H1 (cell line): ENCODE measurements around the gene PAQR4. TPM values are rescaled to one million over a fixed set of nuclear protein-coding genes. Genes with fewer than 3 reads are reported as not detected.
A peak's percentile ranks its signal among the peaks of the same experiment; 100 is the strongest.

Experiments used
- CTCF ChIA-PET: fragments of 300-600 bp; sonication (Branson Sonifier 250); formaldehyde crosslinking; loops from one replicate; lab custom pipeline; 2021; ENCODE audit not compliant: partially characterized antibody; lab: Charles Lee
- POLR2A ChIA-PET: fragments of 300-600 bp; sonication (Branson Sonifier 250); formaldehyde crosslinking; loops from one replicate; lab custom pipeline; 2021; ENCODE audit warnings: inconsistent platforms; ENCODE audit not compliant: partially characterized antibody; lab: Charles Lee
- DNase-seq, 2 experiments: peaks; one replicate each; pipeline versions ENCODE4 v3.0.0 to v3.0.0-alpha.2; 2010 to 2022; ENCODE audit warnings: low spot score in 2 of 2, low read depth in 1 of 2, mixed read lengths in 1 of 2
- FAIRE-seq: peaks from 2 replicates; lab custom pipeline; 2011; peaks lifted over from hg19 to GRCh38; lab: Jason Lieb, UNC
- H2AFZ ChIP-seq: 2 replicates; pipeline ENCODE4 v1.8.1; 2012; ENCODE audit warnings: low read length, inconsistent platforms
- H2AK5ac ChIP-seq: 2 replicates; pipeline ENCODE4 v1.6.1; 2013; ENCODE audit warnings: low read depth, low read length
- H2BK120ac ChIP-seq: replicated peaks from 2 replicates; pipeline ENCODE3; 2013; ENCODE audit warnings: low read depth, low read length, inconsistent platforms
- H2BK12ac ChIP-seq: 2 replicates; pipeline ENCODE4 v1.6.1; 2013; ENCODE audit warnings: low read depth, low read length
- H2BK15ac ChIP-seq: 2 replicates; pipeline ENCODE4 v1.6.1; 2013; ENCODE audit warnings: low read length
- H2BK20ac ChIP-seq: 2 replicates; pipeline ENCODE4 v1.6.1; 2013; ENCODE audit warnings: low read length
- H2BK5ac ChIP-seq: 2 replicates; pipeline ENCODE4 v1.6.1; 2013; ENCODE audit warnings: low read depth, low read length
- H3K14ac ChIP-seq: 2 replicates; pipeline ENCODE4 v1.6.1; 2013; ENCODE audit warnings: inconsistent platforms; ENCODE audit not compliant: insufficient read length
- H3K18ac ChIP-seq: 2 replicates; pipeline ENCODE4 v1.6.1; 2013; ENCODE audit warnings: low read length; ENCODE audit errors: extremely low read depth
- H3K23ac ChIP-seq: 2 replicates; pipeline ENCODE4 v1.6.1; 2013; ENCODE audit warnings: inconsistent platforms; ENCODE audit not compliant: insufficient read length
- H3K23me2 ChIP-seq: 2 replicates; pipeline ENCODE4 v1.6.1; 2013; ENCODE audit warnings: low read depth, low read length
- H3K27ac ChIP-seq: 2 replicates; pipeline ENCODE4 v1.6.1; 2011; ENCODE audit warnings: low read depth, low read length, inconsistent platforms
- H3K27me3 ChIP-seq, 4 experiments: replicated peaks in 1 of 4; 1 replicate in 1 of 4; 2 replicates in 3 of 4; pipeline versions ENCODE4 v1.6.1 to v1.8.1; 2011 to 2013; ENCODE audit warnings: low read length in 3 of 4, mild to moderate bottlenecking in 3 of 4, inconsistent platforms in 2 of 4, mixed read lengths in 2 of 4, moderate library complexity in 1 of 4; ENCODE audit not compliant: control insufficient read depth in 3 of 4, insufficient read depth in 3 of 4; ENCODE audit errors: extremely low read depth in 1 of 4
- H3K36me3 ChIP-seq, 4 experiments: 2 replicates each; pipeline versions ENCODE4 v1.6.1 to v1.8.1; 2011 to 2013; ENCODE audit warnings: mild to moderate bottlenecking in 4 of 4, low read length in 3 of 4, moderate library complexity in 2 of 4, control low read depth in 1 of 4, inconsistent platforms in 1 of 4; ENCODE audit not compliant: insufficient read depth in 4 of 4, control insufficient read depth in 2 of 4
- H3K4ac ChIP-seq: replicated peaks from 2 replicates; pipeline ENCODE3; 2013; ENCODE audit warnings: low read length, low read depth, mixed read lengths, inconsistent platforms; ENCODE audit not compliant: insufficient read length
- H3K4me1 ChIP-seq, 4 experiments: replicated peaks in 1 of 4; 1 replicate in 1 of 4; 2 replicates in 3 of 4; pipeline versions ENCODE4 v1.6.1 to v1.8.1; 2011 to 2013; ENCODE audit warnings: low read length in 3 of 4, inconsistent platforms in 2 of 4, mixed read lengths in 1 of 4; ENCODE audit not compliant: insufficient read depth in 4 of 4, control insufficient read depth in 3 of 4
- H3K4me2 ChIP-seq, 2 experiments: 2 replicates each; pipeline versions ENCODE4 v1.6.1 to v1.8.1; 2011 to 2013; ENCODE audit warnings: low read depth in 2 of 2, low read length in 2 of 2, control low read depth in 1 of 2, inconsistent platforms in 1 of 2, mild to moderate bottlenecking in 1 of 2; ENCODE audit not compliant: insufficient read depth in 1 of 2
- H3K4me3 ChIP-seq, 4 experiments: fragments of 200-600, 300-600 bp in 1 of 4; sonication (generic), shearing (Covaris generic), sonication (Bioruptor Twin) in 1 of 4; 2 replicates each; pipeline versions ENCODE4 v1.5.1 to v1.8.1; 2011 to 2016; ENCODE audit warnings: low read length in 4 of 4, low read depth in 3 of 4, control low read depth in 2 of 4, inconsistent platforms in 2 of 4, mild to moderate bottlenecking in 2 of 4, mixed read lengths in 1 of 4, moderate library complexity in 1 of 4; ENCODE audit not compliant: insufficient read depth in 2 of 4; ENCODE audit errors: extremely low read depth in 1 of 4
- H3K56ac ChIP-seq: replicated peaks from 2 replicates; pipeline ENCODE3; 2013; ENCODE audit warnings: low read depth, mild to moderate bottlenecking, mixed read lengths, low read length, inconsistent platforms; ENCODE audit not compliant: insufficient read length
- H3K79me1 ChIP-seq: 2 replicates; pipeline ENCODE4 v1.6.1; 2013; ENCODE audit warnings: low read depth, low read length, control low read depth
- H3K79me2 ChIP-seq, 2 experiments: 2 replicates each; pipeline versions ENCODE4 v1.6.1 to v1.8.1; 2012 to 2013; ENCODE audit warnings: low read length in 2 of 2, mild to moderate bottlenecking in 2 of 2, inconsistent platforms in 1 of 2; ENCODE audit not compliant: insufficient read depth in 2 of 2, control insufficient read depth in 1 of 2
- H3K9ac ChIP-seq, 4 experiments: replicated peaks in 1 of 4; 1 replicate in 1 of 4; 2 replicates in 3 of 4; pipeline versions ENCODE4 v1.6.1 to v1.8.1; 2011 to 2013; ENCODE audit warnings: low read depth in 3 of 4, low read length in 3 of 4, control low read depth in 2 of 4, mild to moderate bottlenecking in 2 of 4, moderate library complexity in 2 of 4, inconsistent platforms in 1 of 4; ENCODE audit errors: extremely low read depth in 1 of 4
- H3K9me3 ChIP-seq, 2 experiments: 2 replicates each; pipeline versions ENCODE4 v1.6.1 to v1.8.1; 2012 to 2013; ENCODE audit warnings: mild to moderate bottlenecking in 2 of 2, moderate library complexity in 2 of 2, control low read depth in 1 of 2, inconsistent platforms in 1 of 2, low read depth in 1 of 2, low read length in 1 of 2, mixed read lengths in 1 of 2; ENCODE audit not compliant: insufficient read depth in 2 of 2
- H4K20me1 ChIP-seq, 2 experiments: replicated peaks in 1 of 2; 2 replicates each; pipeline versions ENCODE3 to v1.8.1; 2011 to 2013; ENCODE audit warnings: inconsistent platforms in 2 of 2, low read length in 2 of 2, mild to moderate bottlenecking in 1 of 2; ENCODE audit not compliant: insufficient read depth in 2 of 2, control insufficient read depth in 1 of 2
- H4K5ac ChIP-seq: 2 replicates; pipeline ENCODE4 v1.6.1; 2013; ENCODE audit warnings: low read length, low read depth, mixed read lengths, inconsistent platforms; ENCODE audit not compliant: insufficient read length
- H4K8ac ChIP-seq: 2 replicates; pipeline ENCODE4 v1.8.0; 2013; ENCODE audit warnings: mild to moderate bottlenecking, moderate library complexity, low read length, inconsistent platforms; ENCODE audit not compliant: insufficient read depth; ENCODE audit errors: extremely low read depth
- H4K91ac ChIP-seq: replicated peaks from 2 replicates; pipeline ENCODE3; 2013; ENCODE audit warnings: low read length, mixed read lengths, inconsistent platforms; ENCODE audit not compliant: insufficient read length
- BRCA1 ChIP-seq: IDR thresholded peaks from 2 replicates; pipeline ENCODE4 v1.6.1; 2012; ENCODE audit warnings: low read depth, low read length, improper control_type of control experiment
- GTF2F1 ChIP-seq: IDR thresholded peaks from 2 replicates; pipeline ENCODE4 v1.6.1; 2012; ENCODE audit warnings: low read depth, low read length, improper control_type of control experiment, borderline replicate concordance
- KDM5A ChIP-seq: fragments of 200-600 bp; IDR thresholded peaks from 2 replicates; pipeline ENCODE4 v1.7.1; 2012; ENCODE audit warnings: mild to moderate bottlenecking, low read length, inconsistent platforms, mixed read lengths
- POLR2A ChIP-seq, 2 experiments: IDR thresholded peaks; 1 replicate in 1 of 2; 2 replicates in 1 of 2; pipeline ENCODE4 v1.6.1; 2011; ENCODE audit warnings: low read depth in 2 of 2, low read length in 2 of 2, mild to moderate bottlenecking in 2 of 2; ENCODE audit errors: control extremely low read depth in 1 of 2
- POLR2AphosphoS5 ChIP-seq: IDR thresholded peaks from 2 replicates; pipeline ENCODE4 v1.6.1; 2011; ENCODE audit warnings: low read depth, low read length
- SIN3A ChIP-seq, 2 experiments: IDR thresholded peaks in 1 of 2; conservative IDR thresholded peaks in 1 of 2; 2 replicates each; pipeline ENCODE4 v1.6.1; 2011 to 2012; ENCODE audit warnings: low read length in 2 of 2, improper control_type of control experiment in 1 of 2, low read depth in 1 of 2, mild to moderate bottlenecking in 1 of 2
- WGBS, 2 experiments: shearing (Covaris generic) in 1 of 2; methylation state at CpG; one replicate each; pipeline versions ENCODE4 v1.1.6 to v1.1.7; 2013 to 2015; ENCODE audit warnings: low lambda C conversion rate in 2 of 2, mixed read lengths in 2 of 2, inconsistent platforms in 1 of 2, low coverage in 1 of 2, missing lambda C conversion rate in 1 of 2; ENCODE audit not compliant: insufficient replicate concordance in 2 of 2, insufficient coverage in 1 of 2, insufficient read length in 1 of 2; ENCODE audit errors: extremely low coverage in 1 of 2, missing lambda C conversion rate in 1 of 2; 5-methylcytosine and 5-hydroxymethylcytosine counted together
- polyA plus RNA-seq, 7 experiments: library from polyadenylated mRNA; depleted of rRNA in 3 of 7; stranded (reverse) in 5 of 7; unstranded in 2 of 7; fragments of >200 nt in 5 of 7; fragments of 200-250 nt in 2 of 7; gene quantifications; 1 replicate in 5 of 7; 2 replicates in 1 of 7; 4 replicates in 1 of 7; pipeline versions ENCODE4 v1.2.1 to v1.2.3, GENCODE V29; 2011 to 2013; ENCODE audit warnings: missing spikeins in 2 of 7, mixed read lengths in 2 of 7
- total RNA-seq: library from RNA; stranded (reverse); fragmentation: NEBNext Ultra II Directional; extraction: Animal tissue kit (Norgen Biotek cat#: 25700); gene quantifications from 2 replicates; pipeline ENCODE4 v1.2.1, GENCODE V29; 2021
- TF ChIP-seq, protein P1 (sequence below): IDR thresholded peaks from 2 replicates; pipeline ENCODE4 v1.6.1; 2012; ENCODE audit warnings: low read length, inconsistent platforms

Gene PAQR4
- total and polyA plus RNA-seq, 2 of the 8 experiments (the other 6 are each of a cell fraction or from before 2014, with no cell fraction given), result 28.2 to 34.6 TPM

DNA sequence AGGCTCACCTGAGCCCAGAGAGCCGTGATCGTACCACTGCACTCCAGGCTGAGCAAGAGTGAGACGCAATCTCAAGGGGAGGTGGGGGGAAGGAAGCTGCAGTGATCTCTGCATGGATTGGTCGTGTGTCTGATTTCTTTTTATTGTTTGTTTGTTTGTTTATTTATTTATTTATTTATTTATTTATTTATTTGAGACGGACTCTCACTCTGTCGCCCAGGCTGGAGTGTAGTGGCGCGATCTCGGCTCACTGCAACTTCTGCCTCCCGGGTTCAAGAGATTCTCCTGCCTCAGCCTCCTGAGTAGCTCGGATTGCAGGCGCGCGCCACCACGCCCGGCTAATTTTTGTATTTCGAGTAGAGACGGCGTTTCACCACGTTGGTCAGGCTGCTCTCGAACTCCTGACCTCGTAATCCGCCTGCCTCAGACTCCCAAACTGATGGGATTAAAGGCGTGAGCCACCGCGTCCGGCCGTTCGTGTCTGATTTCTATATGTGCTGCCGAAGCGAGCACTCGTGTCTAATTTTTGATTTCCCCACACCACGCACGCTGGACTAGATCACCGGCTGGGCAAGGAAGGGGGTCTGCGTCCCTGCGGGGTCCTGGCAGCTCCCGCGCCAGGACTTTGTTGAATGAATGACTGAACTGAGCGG is 50.6 kb downstream of the PAQR4 start:
- Histone ChIP-seq H3K9ac (no peak overlapping the region), H4K20me1 (peaks cover 17 to 25% of the 10 kb centered on the region in 2 experiments)

More for the DNA sequence above, 50.6 kb downstream of the PAQR4 start:
- no peaks in the 10 kb centered on the region for H3K9me3 ChIP-seq
- H2BK20ac ChIP-seq, result no peak overlapping the region
- H3K4me1 ChIP-seq, result peaks cover 5 to 32% (median 25%) of the 10 kb centered on the region in 4 experiments
- peaks cover 11 to 31% of the 10 kb centered on the region in 2 experiments for H3K79me2 ChIP-seq
- peak overlapping the region in 3 of 4 experiments; percentile 40 to 97 (median 74); a peak in 7 of 8 replicates for H3K4me3 ChIP-seq
- H2AFZ ChIP-seq, result no peak overlapping the region
- H2BK5ac ChIP-seq, result peak overlapping the region; percentile 41; the same call in 1 of the 2 replicates
- H4K8ac ChIP-seq, result peak overlapping the region; percentile 73
- WGBS, 2 experiments, result 51% methylated on average over 38 of the region's 40 CpGs; no CpG with 5 or more reads in 1 of the 2 experiments
- FAIRE-seq, result no peak
- DNase-seq, result no peak
- H4K5ac ChIP-seq, result no peak overlapping the region
- H3K23me2 ChIP-seq, result peaks cover 28% of the 10 kb centered on the region
- no peak overlapping the region for H3K4ac ChIP-seq
- H2BK15ac ChIP-seq, result no peak overlapping the region
- H4K91ac ChIP-seq, result no peak overlapping the region
- ChIA-PET POLR2A (interaction anchor here (0.7 to 35.7 kb wide), 16 partner anchors 3 to 1242 kb away, joined by 3 to 1808 read pairs (median 12); partner anchors contain the start of genes BICDL2, CLDN6, CLDN9 and HCFC1R1), CTCF (interaction anchor here (0.7 to 23.8 kb wide), 13 partner anchors 12 to 108 kb away, joined by 3 to 639 read pairs (median 6); partner anchors contain the start of genes CLDN9, KREMEN2 and PAQR4)
- peaks cover 8% of the 10 kb centered on the region; the same call in 1 of the 2 replicates for H3K79me1 ChIP-seq
- H3K4me2 ChIP-seq, result peak overlapping the region; percentile 68 to 83
- no peak for TF ChIP-seq KDM5A
- TF ChIP-seq BRCA1, result no peak
- TF ChIP-seq GTF2F1, result no peak
- TF ChIP-seq SIN3A (conservative IDR thresholded peaks at IDR 0.05 in 1 of 2, IDR thresholded peaks at IDR 0.05 in 1 of 2; ENCODE audit: low read depth in 1 of 2, low read length in 2 of 2), result 0 out of 4 replicates have a peak, but pooled peaks of 1 of the 2 experiments have one; percentile 3
- TF ChIP-seq POLR2AphosphoS5, result peak; percentile 53; the same call in 1 of the 2 replicates
- TF ChIP-seq POLR2A (IDR thresholded peaks at IDR 0.05; ENCODE audit: control extremely low read depth in 1 of 2, low read depth in 2 of 2, low read length in 2 of 2), result no peak
- TF ChIP-seq, protein P1, sequence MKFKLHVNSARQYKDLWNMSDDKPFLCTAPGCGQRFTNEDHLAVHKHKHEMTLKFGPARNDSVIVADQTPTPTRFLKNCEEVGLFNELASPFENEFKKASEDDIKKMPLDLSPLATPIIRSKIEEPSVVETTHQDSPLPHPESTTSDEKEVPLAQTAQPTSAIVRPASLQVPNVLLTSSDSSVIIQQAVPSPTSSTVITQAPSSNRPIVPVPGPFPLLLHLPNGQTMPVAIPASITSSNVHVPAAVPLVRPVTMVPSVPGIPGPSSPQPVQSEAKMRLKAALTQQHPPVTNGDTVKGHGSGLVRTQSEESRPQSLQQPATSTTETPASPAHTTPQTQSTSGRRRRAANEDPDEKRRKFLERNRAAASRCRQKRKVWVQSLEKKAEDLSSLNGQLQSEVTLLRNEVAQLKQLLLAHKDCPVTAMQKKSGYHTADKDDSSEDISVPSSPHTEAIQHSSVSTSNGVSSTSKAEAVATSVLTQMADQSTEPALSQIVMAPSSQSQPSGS, result no peak
- H3K23ac ChIP-seq, result no peak overlapping the region
- peak overlapping the region; percentile 88; the same call in 1 of the 2 replicates for H2AK5ac ChIP-seq
- H3K18ac ChIP-seq, result no peak overlapping the region
- no peaks in the 10 kb centered on the region for H3K27me3 ChIP-seq
- peaks cover 6 to 19% (median 12%) of the 10 kb centered on the region in 4 experiments; a peak in 7 of 8 replicates for H3K36me3 ChIP-seq
- no peak overlapping the region for H3K14ac ChIP-seq
- H2BK12ac ChIP-seq, result peak overlapping the region; percentile 30
- no peak overlapping the region for H3K56ac ChIP-seq
- no peak overlapping the region for H2BK120ac ChIP-seq
- no peak overlapping the region for H3K27ac ChIP-seq
